ENCODE results near the gene YLPM1. TPM values are rescaled to one million over a fixed set of nuclear protein-coding genes. Genes with fewer than 3 reads are reported as not detected.

The YLPM1 gene
- total RNA-seq, 2 donors from 2014 or later = 62.6 to 67.1 TPM

DNA sequence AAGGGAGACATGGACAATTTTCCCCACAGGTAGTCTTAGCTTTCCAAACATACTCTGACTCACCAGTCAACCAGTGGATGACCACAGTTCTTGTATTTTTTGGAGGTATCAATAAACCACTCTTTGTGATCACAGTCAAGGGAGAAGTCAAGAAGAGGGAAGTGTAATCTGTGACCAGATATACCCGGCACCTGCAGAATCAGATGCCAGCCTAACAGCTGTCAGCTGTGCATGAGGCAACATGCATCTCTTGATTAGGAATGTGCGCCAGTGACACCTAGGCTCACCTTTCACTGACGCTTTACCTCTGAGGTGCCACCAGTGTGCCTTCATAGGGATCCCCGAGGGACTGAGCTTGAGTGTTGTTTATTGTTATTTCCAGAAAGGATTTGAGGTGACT is 92.8 kb downstream of the YLPM1 start:
- H3K9me3 Mint-ChIP-seq = no peaks in the 10 kb centered on the region
- no peak overlapping the region for H3K27ac Mint-ChIP-seq
- DNase-seq (no peak), ATAC-seq (replicated peaks in 1 of 2) (no peak)
- no peaks in the 10 kb centered on the region for H3K36me3 Mint-ChIP-seq (ENCODE audit: insufficient read depth in 2 of 2)
- no peak overlapping the region for H3K4me3 Mint-ChIP-seq
- no peaks in the 10 kb centered on the region for H3K27me3 Mint-ChIP-seq (ENCODE audit: low read depth)
- H3K4me1 Mint-ChIP-seq (ENCODE audit: low read depth) = peaks cover 18% of the 10 kb centered on the region

DNA sequence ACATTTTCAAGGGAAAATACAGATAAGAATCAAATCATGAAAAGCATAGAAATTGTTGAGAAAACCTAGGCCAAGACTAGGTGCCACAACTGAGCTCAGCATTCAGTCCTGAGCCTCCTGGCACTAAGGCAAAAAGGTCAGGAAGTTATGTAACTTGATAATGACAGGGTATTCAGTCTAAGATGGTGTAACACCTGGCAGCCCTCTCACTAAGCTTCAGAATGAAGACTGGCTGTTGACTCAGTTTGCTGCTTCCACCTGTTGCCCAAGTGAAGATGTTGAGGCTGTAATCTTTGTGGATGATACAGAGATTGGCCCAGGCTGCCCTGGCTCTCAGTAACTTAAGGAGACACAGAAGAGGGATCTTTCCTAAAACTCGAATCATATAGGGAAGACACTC is 93.2 kb downstream of the YLPM1 start:
- H3K4me1 Mint-ChIP-seq (ENCODE audit: low read depth) = peaks cover 21% of the 10 kb centered on the region
- no peak overlapping the region for H3K27ac Mint-ChIP-seq
- no peak for ATAC-seq (replicated peaks in 1 of 2)
- no peak overlapping the region for H3K4me3 Mint-ChIP-seq
- no peaks in the 10 kb centered on the region for H3K9me3 Mint-ChIP-seq
- DNase-seq = no peak
- no peaks in the 10 kb centered on the region for H3K36me3 Mint-ChIP-seq (ENCODE audit: insufficient read depth in 2 of 2)
- no peaks in the 10 kb centered on the region for H3K27me3 Mint-ChIP-seq (ENCODE audit: low read depth)

DNA sequence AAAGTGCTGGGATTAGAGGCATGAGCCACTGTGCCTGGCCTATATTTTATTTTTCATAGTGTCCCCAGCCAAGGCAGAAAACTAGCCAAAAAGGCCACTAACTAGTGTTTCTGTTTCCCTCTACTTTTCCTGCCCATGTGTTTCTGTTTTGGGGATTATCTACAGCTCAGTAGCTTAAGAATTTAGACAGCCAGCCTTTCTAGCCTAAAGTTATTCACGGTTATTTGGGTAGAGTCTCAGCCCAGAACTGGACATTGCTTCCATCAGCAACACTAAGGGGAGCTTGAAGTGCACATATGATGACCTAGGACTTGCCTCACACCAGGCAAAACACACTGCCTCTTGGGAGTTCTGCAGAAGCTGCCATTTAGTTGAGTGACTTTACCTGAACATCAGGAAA is 94.9 kb downstream of the YLPM1 start:
- no peak overlapping the region for H3K27ac Mint-ChIP-seq
- no peak overlapping the region for H3K4me3 Mint-ChIP-seq
- H3K9me3 Mint-ChIP-seq = no peaks in the 10 kb centered on the region
- H3K4me1 Mint-ChIP-seq (ENCODE audit: low read depth) = peaks cover 12% of the 10 kb centered on the region
- DNase-seq (no peak), ATAC-seq (replicated peaks in 1 of 2) (no peak)
- H3K27me3 Mint-ChIP-seq (ENCODE audit: low read depth) = no peaks in the 10 kb centered on the region
- H3K36me3 Mint-ChIP-seq (ENCODE audit: insufficient read depth in 2 of 2) = no peaks in the 10 kb centered on the region

GRCh38 chr14:74859757-74860552 is 96.8 kb downstream of the YLPM1 start:
- Mint-ChIP-seq H3K27ac (no peak overlapping the region), H3K27me3 (ENCODE audit: low read depth) (no peaks in the 10 kb centered on the region), H3K36me3 (ENCODE audit: insufficient read depth in 2 of 2) (no peaks in the 10 kb centered on the region), H3K4me1 (ENCODE audit: low read depth) (peaks cover 9% of the 10 kb centered on the region), H3K9me3 (no peaks in the 10 kb centered on the region), H3K4me3 (no peak overlapping the region)
- ATAC-seq (replicated peaks in 1 of 2) (no peak), DNase-seq (no peak)

DNA sequence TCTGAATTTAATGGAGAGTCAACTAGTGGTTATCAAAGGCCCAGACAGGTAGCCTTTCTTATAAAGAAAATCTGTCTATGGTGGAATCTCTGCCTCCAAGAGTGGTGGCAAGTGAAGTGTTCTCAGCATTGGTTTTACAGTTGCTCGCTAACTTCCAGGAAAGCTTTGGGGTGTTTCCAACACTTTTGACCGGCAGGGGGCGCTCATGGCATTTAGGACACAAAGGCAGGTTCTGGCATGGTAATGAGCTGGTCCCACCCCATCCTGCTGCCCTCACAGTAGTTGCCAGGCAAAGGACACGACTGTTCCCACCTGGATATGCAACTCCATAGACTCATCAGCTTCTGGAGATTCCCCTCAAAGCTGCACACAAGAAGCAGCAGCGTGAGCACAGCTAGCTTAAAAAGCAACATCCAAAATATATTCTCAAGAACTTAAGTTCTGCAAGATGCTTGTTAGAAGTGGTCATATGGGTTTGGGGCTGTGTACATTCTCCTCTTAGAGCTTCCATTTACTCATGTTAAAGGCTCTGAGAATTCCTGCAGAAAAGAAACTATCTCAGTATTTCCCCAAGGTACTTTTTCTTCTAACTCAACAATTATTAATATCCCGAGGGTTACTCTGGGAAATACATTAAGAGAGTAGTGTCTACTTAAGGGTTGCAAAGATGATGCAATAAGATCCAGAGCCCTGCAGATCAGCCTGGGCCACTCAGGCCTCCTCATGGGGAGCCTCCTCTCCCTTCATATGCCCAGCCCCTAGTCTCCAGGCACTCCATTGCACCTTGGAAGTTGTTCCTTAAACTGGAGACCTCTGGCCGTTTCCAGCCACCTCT is 98.0 kb downstream of the YLPM1 start:
- Mint-ChIP-seq H3K4me3 (no peak overlapping the region), H3K27ac (no peak overlapping the region), H3K27me3 (ENCODE audit: low read depth) (no peaks in the 10 kb centered on the region), H3K36me3 (ENCODE audit: insufficient read depth in 2 of 2) (no peaks in the 10 kb centered on the region), H3K9me3 (no peaks in the 10 kb centered on the region), H3K4me1 (ENCODE audit: low read depth) (peaks cover 10% of the 10 kb centered on the region)
- peak; percentile 73 to 88 for ATAC-seq (replicated peaks in 1 of 2)
- DNase-seq = peak; percentile 88 to 92

- H3K27ac Mint-ChIP-seq = no peak overlapping the region
- no peak overlapping the region for H3K4me3 Mint-ChIP-seq
- H3K4me1 Mint-ChIP-seq (ENCODE audit: low read depth) = peaks cover 16% of the 10 kb centered on the region
- H3K9me3 Mint-ChIP-seq = no peaks in the 10 kb centered on the region
- no peak for DNase-seq
- no peaks in the 10 kb centered on the region for H3K27me3 Mint-ChIP-seq (ENCODE audit: low read depth)
- no peaks in the 10 kb centered on the region for H3K36me3 Mint-ChIP-seq (ENCODE audit: insufficient read depth in 2 of 2)
- no peak for ATAC-seq (replicated peaks in 1 of 2)
Observed at GRCh38 chr14:74861734-74862090, 98.6 kb downstream of the YLPM1 start.

DNA sequence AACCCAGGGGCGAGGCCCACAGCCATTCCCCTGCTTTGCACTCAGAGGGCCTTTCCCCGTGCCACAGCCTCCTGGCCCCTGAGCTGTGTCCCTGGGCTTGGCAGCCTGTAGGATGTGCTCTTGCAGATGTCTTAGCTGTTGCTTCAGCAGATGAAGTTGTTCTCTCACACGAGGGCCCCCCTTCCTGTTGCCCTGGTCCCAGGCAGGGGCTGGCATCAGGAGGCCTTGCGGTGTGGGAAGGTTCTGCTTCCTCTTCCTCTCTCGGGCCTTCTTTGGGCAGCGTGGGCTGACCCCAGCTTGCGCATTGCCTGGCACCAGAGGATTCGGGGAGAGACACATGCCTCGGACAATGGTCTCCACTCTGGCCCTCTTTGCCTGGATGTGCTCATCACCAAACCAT is 100.2 kb downstream of the YLPM1 start:
- H3K27ac Mint-ChIP-seq = no peak overlapping the region
- ATAC-seq (replicated peaks in 1 of 2) (no peak), DNase-seq (no peak)
- no peaks in the 10 kb centered on the region for H3K27me3 Mint-ChIP-seq (ENCODE audit: low read depth)
- H3K36me3 Mint-ChIP-seq (ENCODE audit: insufficient read depth in 2 of 2) = no peaks in the 10 kb centered on the region
- peaks cover 31% of the 10 kb centered on the region for H3K4me1 Mint-ChIP-seq (ENCODE audit: low read depth)
- no peaks in the 10 kb centered on the region for H3K9me3 Mint-ChIP-seq
- no peak overlapping the region for H3K4me3 Mint-ChIP-seq

DNA sequence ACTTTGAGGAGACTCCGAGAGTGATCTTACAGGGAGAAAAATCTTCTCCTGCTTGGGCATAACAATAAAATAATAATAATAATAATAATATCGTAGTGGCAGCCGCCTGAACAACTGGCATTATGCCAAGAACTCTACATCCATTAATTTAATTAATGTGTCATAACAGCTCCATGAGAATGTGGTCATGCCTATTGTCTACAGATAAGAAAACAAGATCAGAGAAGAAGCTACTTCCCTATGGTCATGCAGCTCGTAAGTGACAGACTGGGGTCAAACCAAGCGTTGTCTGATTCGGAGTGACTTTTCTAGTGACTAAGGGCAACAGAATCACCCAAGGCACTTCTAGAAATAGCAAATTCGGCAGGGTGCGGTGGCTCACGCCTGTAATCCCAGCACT is 101.1 kb downstream of the YLPM1 start:
- Mint-ChIP-seq H3K4me1 (ENCODE audit: low read depth) (peaks cover 33% of the 10 kb centered on the region), H3K36me3 (ENCODE audit: insufficient read depth in 2 of 2) (no peaks in the 10 kb centered on the region), H3K27me3 (ENCODE audit: low read depth) (no peaks in the 10 kb centered on the region), H3K9me3 (no peaks in the 10 kb centered on the region), H3K4me3 (no peak overlapping the region), H3K27ac (no peak overlapping the region)
- DNase-seq (no peak), ATAC-seq (replicated peaks in 1 of 2) (no peak)

DNA sequence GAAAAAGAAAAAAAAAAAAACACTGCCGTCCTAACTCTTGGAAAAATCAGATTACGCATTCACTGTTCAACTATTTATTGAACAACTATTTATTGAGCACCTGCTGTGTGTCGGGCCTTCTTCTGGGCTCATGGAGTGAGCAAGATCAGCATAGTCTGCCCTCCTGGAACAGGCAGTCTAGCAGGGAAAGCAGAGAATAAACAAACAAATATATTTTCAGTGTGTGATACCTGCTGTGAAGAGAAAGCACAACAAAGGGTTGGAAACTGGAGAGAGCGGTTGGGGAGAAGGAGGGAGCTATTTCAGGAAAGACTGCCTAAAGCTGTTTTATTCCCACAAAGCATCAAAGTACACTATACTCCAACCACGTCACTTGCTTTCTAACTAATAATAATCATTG is 102.0 kb downstream of the YLPM1 start:
- Mint-ChIP-seq H3K4me3 (no peak overlapping the region), H3K27ac (no peak overlapping the region), H3K36me3 (ENCODE audit: insufficient read depth in 2 of 2) (no peaks in the 10 kb centered on the region), H3K27me3 (ENCODE audit: low read depth) (no peaks in the 10 kb centered on the region), H3K9me3 (no peaks in the 10 kb centered on the region), H3K4me1 (ENCODE audit: low read depth) (peaks cover 33% of the 10 kb centered on the region)
- no peak for ATAC-seq (replicated peaks in 1 of 2)
- no peak for DNase-seq

- Mint-ChIP-seq H3K9me3 (no peaks in the 10 kb centered on the region), H3K27ac (no peak overlapping the region), H3K4me1 (ENCODE audit: low read depth) (peaks cover 24% of the 10 kb centered on the region), H3K27me3 (ENCODE audit: low read depth) (no peaks in the 10 kb centered on the region), H3K4me3 (peak overlapping the region; percentile 25 to 47), H3K36me3 (ENCODE audit: insufficient read depth in 2 of 2) (no peaks in the 10 kb centered on the region)
- ATAC-seq (replicated peaks in 1 of 2) = no peak
- no peak for DNase-seq
Observed at GRCh38 chr14:74866708-74867389, 103.7 kb downstream of the YLPM1 start.

- DNase-seq (peak; percentile 60 to 63), ATAC-seq (replicated peaks in 1 of 2) (peak; percentile 93 to 98)
- Mint-ChIP-seq H3K36me3 (ENCODE audit: insufficient read depth in 2 of 2) (no peaks in the 10 kb centered on the region), H3K4me3 (peak overlapping the region; percentile 25 to 47), H3K27me3 (ENCODE audit: low read depth) (no peaks in the 10 kb centered on the region), H3K9me3 (no peaks in the 10 kb centered on the region), H3K27ac (peak overlapping the region; percentile 35), H3K4me1 (ENCODE audit: low read depth) (peaks cover 24% of the 10 kb centered on the region)
Observed at GRCh38 chr14:74867673-74868072, 104.6 kb downstream of the YLPM1 start.

- Mint-ChIP-seq H3K4me3 (no peak overlapping the region), H3K36me3 (ENCODE audit: insufficient read depth in 2 of 2) (no peaks in the 10 kb centered on the region), H3K4me1 (ENCODE audit: low read depth) (peaks cover 24% of the 10 kb centered on the region), H3K27me3 (ENCODE audit: low read depth) (no peaks in the 10 kb centered on the region), H3K9me3 (no peaks in the 10 kb centered on the region), H3K27ac (no peak overlapping the region)
- no peak for ATAC-seq (replicated peaks in 1 of 2)
- DNase-seq = no peak
Observed at GRCh38 chr14:74868739-74869138, 105.6 kb downstream of the YLPM1 start.

GRCh38 chr14:74871819-74872218 is 108.7 kb downstream of the YLPM1 start:
- Mint-ChIP-seq H3K27ac (no peak overlapping the region), H3K27me3 (ENCODE audit: low read depth) (no peaks in the 10 kb centered on the region), H3K36me3 (ENCODE audit: insufficient read depth in 2 of 2) (no peaks in the 10 kb centered on the region), H3K9me3 (no peaks in the 10 kb centered on the region), H3K4me3 (no peak overlapping the region), H3K4me1 (ENCODE audit: low read depth) (peaks cover 33% of the 10 kb centered on the region)
- ATAC-seq (replicated peaks in 1 of 2) (no peak), DNase-seq (no peak)

All from activated T-cell treated with anti-CD3 and anti-CD28 coated beads, Interleukin-2, amount 50 U/mL, for 72 hours (primary cell).